Thyroid gland (tissue), 4 donors: ENCODE results near the gene TDRKH. TPM values are rescaled to one million over a fixed set of nuclear protein-coding genes. Genes with fewer than 3 reads are reported as not detected.

Experiments
- DNase-seq, 2 donors: peaks; one replicate each; pipeline ENCODE4 v3.0.0-alpha.2; 2019
- H3K27ac ChIP-seq, 3 donors: fragments of 200-600 bp; sonication (generic); 1 replicate in 2 of 3; 2 replicates in 1 of 3; pipeline ENCODE4 v1.5.1; 2016 to 2019; ENCODE audit warnings: mild to moderate bottlenecking in 1 of 3, moderate library complexity in 1 of 3
- H3K27me3 ChIP-seq: fragments of 200-600 bp; sonication (generic); one replicate; pipeline ENCODE4 v1.5.1; 2019
- H3K36me3 ChIP-seq, 2 donors: fragments of 200-600 bp; sonication (generic); one replicate each; pipeline ENCODE4 v1.5.1; 2016 to 2019
- H3K4me1 ChIP-seq, 2 donors: fragments of 200-600 bp; sonication (generic); one replicate each; pipeline ENCODE4 v1.5.1; 2017 to 2019
- H3K4me3 ChIP-seq, 3 donors: fragments of 200-600 bp; sonication (generic); replicated peaks in 1 of 3; 1 replicate in 2 of 3; 2 replicates in 1 of 3; pipeline ENCODE4 v1.5.1; 2016; ENCODE audit warnings: mild to moderate bottlenecking in 1 of 3
- H3K9me3 ChIP-seq: fragments of 200-600 bp; sonication (generic); one replicate; pipeline ENCODE4 v1.5.1; 2017
- POLR2A ChIP-seq, 2 donors: fragments of 450-650 bp; IDR thresholded peaks; one replicate each; pipeline ENCODE4 v1.6.1; 2017; ENCODE audit warnings: antibody characterized with exemption in 2 of 2, mild to moderate bottlenecking in 2 of 2, moderate library complexity in 1 of 2
- WGBS, 2 donors: methylation state at CpG; one replicate each; pipeline ENCODE4 v1.1.5; 2017; 5-methylcytosine and 5-hydroxymethylcytosine counted together
- intact Hi-C: fragments of 100-400 bp; cut with DNase I; formaldehyde crosslinking; loops from one replicate; pipeline ENCODE4 v1.15.1; 2023
- total RNA-seq, 4 donors: library from RNA; depleted of rRNA; stranded (reverse); fragments of >200 nt; gene quantifications; one replicate each; pipeline ENCODE4 v1.2.3, GENCODE V29; 2016
- TF ChIP-seq, protein P1 (sequence below), 6 experiments: fragments of 200-600 bp in 3 of 6; fragments of 450-650 bp in 3 of 6; sonication (generic) in 3 of 6; IDR thresholded peaks; one replicate each; pipeline ENCODE4 v1.5.1; 2016 to 2019; ENCODE audit warnings: antibody characterized with exemption in 6 of 6, mild to moderate bottlenecking in 2 of 6, inconsistent platforms in 1 of 6, moderate library complexity in 1 of 6

Gene TDRKH
- total RNA-seq, 4 donors from 2014 or later, result 10.8 to 17.1 (median 13.1) TPM

DNA sequence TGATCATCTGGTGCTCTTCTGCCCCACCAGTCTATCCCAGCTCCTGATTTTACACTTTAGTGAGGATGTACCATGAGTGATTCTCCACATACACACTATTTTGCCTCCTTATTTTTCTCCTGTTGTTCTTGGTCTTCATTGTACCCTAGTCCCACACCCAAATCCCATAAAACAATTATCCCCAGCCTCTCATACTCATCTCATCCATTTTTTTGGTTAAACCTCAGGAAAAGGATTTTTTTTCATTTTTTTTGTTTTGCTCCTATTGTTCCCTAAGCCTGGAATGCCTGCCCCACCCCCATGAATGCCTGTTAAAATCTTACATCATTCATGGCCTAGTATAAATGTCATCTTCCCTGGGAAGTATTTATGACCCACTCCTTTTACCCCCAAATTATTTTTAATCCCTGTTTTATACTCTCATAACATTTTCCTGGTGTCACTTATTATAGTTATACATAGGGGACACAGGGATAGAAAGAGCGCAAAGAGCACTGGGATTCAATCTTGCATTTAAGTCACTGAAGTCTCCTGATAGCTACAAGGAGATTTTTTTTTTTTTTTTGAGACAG is 19.8 kb upstream of the TDRKH start:
- intact Hi-C loops, result no loop called here
- H3K27ac ChIP-seq, result no peak overlapping the region
- WGBS, 2 donors, result 98% methylated on average over 1 of the region's 1 CpG
- H3K36me3 ChIP-seq, result peaks cover 3 to 15% of the 10 kb centered on the region in 2 donors
- H3K27me3 ChIP-seq, result no peaks in the 10 kb centered on the region
- no peaks in the 10 kb centered on the region for H3K4me1 ChIP-seq
- no peak overlapping the region for H3K4me3 ChIP-seq
- H3K9me3 ChIP-seq, result no peaks in the 10 kb centered on the region
- TF ChIP-seq, protein P1, sequence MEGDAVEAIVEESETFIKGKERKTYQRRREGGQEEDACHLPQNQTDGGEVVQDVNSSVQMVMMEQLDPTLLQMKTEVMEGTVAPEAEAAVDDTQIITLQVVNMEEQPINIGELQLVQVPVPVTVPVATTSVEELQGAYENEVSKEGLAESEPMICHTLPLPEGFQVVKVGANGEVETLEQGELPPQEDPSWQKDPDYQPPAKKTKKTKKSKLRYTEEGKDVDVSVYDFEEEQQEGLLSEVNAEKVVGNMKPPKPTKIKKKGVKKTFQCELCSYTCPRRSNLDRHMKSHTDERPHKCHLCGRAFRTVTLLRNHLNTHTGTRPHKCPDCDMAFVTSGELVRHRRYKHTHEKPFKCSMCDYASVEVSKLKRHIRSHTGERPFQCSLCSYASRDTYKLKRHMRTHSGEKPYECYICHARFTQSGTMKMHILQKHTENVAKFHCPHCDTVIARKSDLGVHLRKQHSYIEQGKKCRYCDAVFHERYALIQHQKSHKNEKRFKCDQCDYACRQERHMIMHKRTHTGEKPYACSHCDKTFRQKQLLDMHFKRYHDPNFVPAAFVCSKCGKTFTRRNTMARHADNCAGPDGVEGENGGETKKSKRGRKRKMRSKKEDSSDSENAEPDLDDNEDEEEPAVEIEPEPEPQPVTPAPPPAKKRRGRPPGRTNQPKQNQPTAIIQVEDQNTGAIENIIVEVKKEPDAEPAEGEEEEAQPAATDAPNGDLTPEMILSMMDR (IDR thresholded peaks at IDR 0.05), result no peak
- no peak for TF ChIP-seq POLR2A (IDR thresholded peaks at IDR 0.05)
- DNase-seq, result no peak

DNA sequence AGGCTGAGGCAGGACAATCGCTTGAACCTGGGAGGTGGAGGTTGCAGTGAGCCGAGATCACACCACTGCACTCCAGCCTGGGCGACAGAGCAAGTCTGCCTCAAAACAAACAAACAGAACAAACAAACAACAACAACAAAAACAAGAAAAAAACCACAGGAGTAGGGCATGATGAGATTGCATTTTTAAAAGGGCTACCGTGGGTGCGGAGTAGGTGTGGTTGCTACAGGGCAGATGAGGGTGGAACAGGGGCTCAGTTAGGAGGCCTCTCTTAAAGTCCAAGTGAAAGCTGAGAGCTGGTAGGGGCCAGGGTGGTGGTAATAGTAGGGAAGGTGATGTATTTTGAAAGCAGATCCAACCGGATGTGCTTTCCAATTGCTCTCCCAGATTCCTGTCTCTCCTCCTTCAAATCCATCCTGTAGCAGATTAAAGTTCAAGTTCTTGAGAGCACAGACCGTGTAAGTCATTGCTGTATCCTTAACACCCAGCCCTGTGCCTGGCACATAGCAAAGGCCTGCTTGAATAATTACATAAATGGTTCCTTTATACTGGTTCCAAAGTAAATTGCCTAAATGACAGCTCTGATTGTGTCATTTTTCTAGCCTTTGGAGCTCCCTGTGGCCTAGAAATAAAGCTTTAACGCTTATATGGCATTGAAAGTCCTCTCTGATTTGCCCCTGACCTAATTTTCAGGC is 19.1 kb upstream of the TDRKH start:
- intact Hi-C loops, result no loop called here
- 82 to 83% methylated on average over 7 to 8 of the region's 8 CpGs for WGBS, 2 donors
- H3K27me3 ChIP-seq, result no peaks in the 10 kb centered on the region
- DNase-seq, result no peak
- no peaks in the 10 kb centered on the region for H3K4me1 ChIP-seq
- H3K36me3 ChIP-seq, result peaks cover 0 to 8% of the 10 kb centered on the region in 2 donors
- H3K4me3 ChIP-seq, result no peak overlapping the region
- H3K27ac ChIP-seq, result no peak overlapping the region
- TF ChIP-seq POLR2A (IDR thresholded peaks at IDR 0.05), result no peak
- TF ChIP-seq, protein P1 (IDR thresholded peaks at IDR 0.05), result no peak
- no peaks in the 10 kb centered on the region for H3K9me3 ChIP-seq

DNA sequence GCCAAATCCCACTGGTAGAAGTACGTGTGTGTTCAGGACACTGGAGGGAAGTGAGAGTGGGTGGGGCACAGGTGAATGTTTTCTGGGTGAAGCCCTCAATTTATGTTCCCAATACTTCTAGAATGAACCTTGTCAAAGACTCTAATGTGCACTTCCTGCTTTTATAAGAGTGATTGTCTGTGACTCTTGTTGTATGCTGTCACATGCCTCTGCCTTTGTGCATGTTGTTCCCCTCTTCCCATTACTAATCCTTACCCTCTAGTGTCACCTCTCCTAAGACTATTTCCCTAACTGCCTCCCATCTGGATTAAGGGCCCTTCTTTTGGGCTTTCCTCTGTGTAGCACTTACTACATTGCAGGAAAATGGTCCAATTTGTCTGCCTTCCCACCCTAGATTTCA is 17.5 kb upstream of the TDRKH start:
- DNase-seq, result no peak
- TF ChIP-seq POLR2A (IDR thresholded peaks at IDR 0.05), result no peak
- TF ChIP-seq, protein P1 (IDR thresholded peaks at IDR 0.05), result no peak
- Histone ChIP-seq H3K36me3 (peaks cover 0 to 5% of the 10 kb centered on the region in 2 donors), H3K27ac (no peak overlapping the region), H3K27me3 (no peaks in the 10 kb centered on the region), H3K4me3 (no peak overlapping the region), H3K9me3 (no peaks in the 10 kb centered on the region), H3K4me1 (no peaks in the 10 kb centered on the region)
- 74 to 91% methylated on average over 1 of the region's 1 CpG for WGBS, 2 donors
- intact Hi-C loops, result no loop called here

DNA sequence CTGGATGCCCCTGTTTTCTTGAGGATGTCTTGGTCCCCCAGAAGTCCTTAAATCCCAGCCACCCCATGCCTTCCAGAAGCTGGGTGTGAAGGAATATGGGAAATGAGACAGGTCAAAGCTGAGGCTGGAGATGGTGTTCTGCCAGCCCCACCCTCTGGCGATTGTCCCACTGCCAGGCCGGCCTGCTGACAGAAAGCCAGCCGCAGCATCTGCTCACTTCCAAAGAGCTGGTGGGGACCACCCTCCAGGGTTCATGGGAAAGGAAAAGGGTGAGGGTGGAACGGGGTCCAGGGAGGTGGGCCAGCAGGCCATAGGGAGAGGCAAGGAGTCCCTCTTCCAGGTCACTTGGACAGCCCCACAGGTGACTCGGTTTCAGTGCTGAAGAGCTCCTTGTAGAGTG is 16.8 kb upstream of the TDRKH start:
- intact Hi-C loops, result no loop called here

DNA sequence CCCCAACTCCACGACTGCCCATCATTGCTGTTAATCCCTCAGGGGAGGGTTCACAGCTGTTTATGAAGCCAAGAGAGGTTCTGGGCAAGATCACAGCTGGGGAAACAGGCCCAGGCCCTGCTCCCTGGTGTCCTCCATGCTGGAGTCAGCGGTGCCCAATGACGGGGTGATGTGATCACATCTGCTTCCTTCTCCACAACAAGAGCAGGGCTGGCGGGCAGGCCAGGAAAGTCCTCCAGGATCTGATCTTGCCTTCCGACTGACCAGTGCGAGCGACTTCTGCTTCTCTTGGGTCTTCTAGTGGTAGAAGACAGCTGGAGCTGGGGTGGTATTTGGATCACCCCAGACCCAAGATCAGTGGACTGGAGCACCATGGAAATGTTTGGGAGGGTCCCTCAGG is 15.9 kb upstream of the TDRKH start:
- no peak overlapping the region for H3K4me3 ChIP-seq
- H3K9me3 ChIP-seq, result no peaks in the 10 kb centered on the region
- no peak overlapping the region for H3K27ac ChIP-seq
- intact Hi-C loops, result no loop called here
- H3K36me3 ChIP-seq, result peaks cover 0 to 5% of the 10 kb centered on the region in 2 donors
- 81 to 84% methylated on average over 4 to 7 of the region's 7 CpGs for WGBS, 2 donors
- no peaks in the 10 kb centered on the region for H3K4me1 ChIP-seq
- H3K27me3 ChIP-seq, result no peaks in the 10 kb centered on the region
- DNase-seq, result no peak
- no peak for TF ChIP-seq POLR2A (IDR thresholded peaks at IDR 0.05)

More for the DNA sequence above, 16.8 kb upstream of the TDRKH start:
- DNase-seq, result no peak
- no peaks in the 10 kb centered on the region for H3K4me1 ChIP-seq
- no peak overlapping the region for H3K4me3 ChIP-seq
- H3K9me3 ChIP-seq, result no peaks in the 10 kb centered on the region
- H3K27ac ChIP-seq, result no peak overlapping the region
- peaks cover 0 to 5% of the 10 kb centered on the region in 2 donors for H3K36me3 ChIP-seq
- no peak for TF ChIP-seq POLR2A (IDR thresholded peaks at IDR 0.05)
- TF ChIP-seq, protein P1 (IDR thresholded peaks at IDR 0.05), result no peak
- H3K27me3 ChIP-seq, result no peaks in the 10 kb centered on the region
- WGBS, 2 donors, result 85 to 86% methylated on average over 2 to 5 of the region's 5 CpGs
